Fibroblast of the aortic adventitia (primary cell): Measurements from ENCODE around the gene SYT17. TPM values are rescaled to one million over a fixed set of nuclear protein-coding genes. Genes with fewer than 3 reads are reported as not detected.

Source experiments
- DNase-seq: peaks from one replicate; pipeline ENCODE4 v3.0.0-alpha.2; 2010; ENCODE audit warnings: low read depth
- H3K4me3 ChIP-seq: 2 replicates; pipeline ENCODE4 v1.5.1; 2011; ENCODE audit warnings: low read depth, mild to moderate bottlenecking, control low read depth, low read length, moderate library complexity
- CTCF ChIP-seq: IDR thresholded peaks from 2 replicates; pipeline ENCODE4 v1.5.1; 2011; ENCODE audit warnings: mild to moderate bottlenecking, low read length, control low read depth, inconsistent platforms; ENCODE audit not compliant: insufficient read depth
- total RNA-seq: library from RNA; depleted of rRNA; stranded (reverse); fragments of >200 nt; gene quantifications from 2 replicates; pipeline ENCODE4 v1.2.3, GENCODE V29; 2012; ENCODE audit warnings: low replicate concordance

Gene SYT17
- total RNA-seq, 1 donor: under 0.01 TPM

- no peak for TF ChIP-seq CTCF
- H3K4me3 ChIP-seq: no peak overlapping the region
- no peak for DNase-seq
These were observed 20.9 kb upstream of the SYT17 start for GRCh38 chr16:19147126-19147525.

GRCh38 chr16:19147627-19148026, 20.4 kb upstream of the SYT17 start:
- no peak for DNase-seq
- no peak overlapping the region for H3K4me3 ChIP-seq
- no peak for TF ChIP-seq CTCF

DNA sequence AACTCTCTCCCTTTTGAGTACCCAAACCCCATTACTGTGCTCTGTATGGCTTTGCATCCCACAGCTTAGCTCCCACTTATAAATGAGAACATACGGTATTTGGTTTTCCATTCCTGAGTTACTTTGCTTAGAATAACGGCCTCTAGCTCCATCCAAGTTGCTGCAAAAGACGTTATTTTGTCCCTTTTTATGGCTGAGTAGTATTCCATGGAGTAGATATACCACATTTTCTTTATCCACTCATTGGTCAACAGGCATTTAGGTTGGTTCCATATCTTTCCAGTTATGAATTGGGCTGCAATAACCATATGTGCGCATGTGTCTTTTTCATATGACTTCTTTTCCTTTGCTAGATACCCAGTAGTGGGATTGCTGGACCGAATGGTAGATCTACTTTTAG, 19.9 kb upstream of the SYT17 start:
- no peak for DNase-seq
- no peak for TF ChIP-seq CTCF
- H3K4me3 ChIP-seq: no peak overlapping the region

DNA sequence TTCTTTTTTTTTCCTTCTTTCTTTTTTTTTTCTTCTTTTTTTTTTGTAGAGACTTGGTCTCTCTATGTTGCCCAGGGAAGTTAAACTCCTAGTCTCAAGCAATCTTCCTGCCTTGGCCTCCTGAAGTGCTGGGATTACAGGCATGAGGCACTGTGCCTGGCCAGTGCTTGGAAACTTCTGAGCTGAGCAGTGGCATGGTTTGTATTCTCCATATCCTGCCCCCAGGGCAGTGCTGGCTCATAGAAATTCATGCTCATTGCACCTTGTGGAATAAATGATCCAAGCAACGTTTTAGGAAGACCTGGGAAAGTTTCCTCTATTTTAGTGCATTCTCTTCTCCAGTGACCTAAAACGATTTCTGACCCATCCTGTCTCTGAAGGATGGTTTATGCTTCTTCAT, 16.7 kb upstream of the SYT17 start:
- no peak for DNase-seq
- TF ChIP-seq CTCF: no peak
- no peak overlapping the region for H3K4me3 ChIP-seq

GRCh38 chr16:19152042-19152441, 16.0 kb upstream of the SYT17 start:
- no peak overlapping the region for H3K4me3 ChIP-seq
- no peak for TF ChIP-seq CTCF
- DNase-seq: no peak

GRCh38 chr16:19153876-19154275, 14.2 kb upstream of the SYT17 start:
- DNase-seq: peak; percentile 15
- no peak overlapping the region for H3K4me3 ChIP-seq
- no peak for TF ChIP-seq CTCF

- no peak for DNase-seq
- H3K4me3 ChIP-seq: no peak overlapping the region
- TF ChIP-seq CTCF: no peak
These were observed 6.0 kb upstream of the SYT17 start for GRCh38 chr16:19162085-19162484.
